Right cardiac atrium (tissue), 5 donors: ENCODE data around the gene KDM4F. TPM values are rescaled to one million over a fixed set of nuclear protein-coding genes. Genes with fewer than 3 reads are reported as not detected.

ENCODE experiments used
- ATAC-seq, 2 donors: fragments of 200-7000 bp; cut with Tn5 transposase; one replicate each; pipeline versions ENCODE4 v1.8.0 to v1.9.1; 2020; ENCODE audit warnings: moderate library complexity in 2 of 2, mild to moderate bottlenecking in 1 of 2
- DNase-seq, 3 donors: peaks; one replicate each; pipeline ENCODE4 v3.0.0-alpha.2; 2020
- H3K27ac ChIP-seq: one replicate; pipeline ENCODE4 v1.5.1; 2013; ENCODE audit warnings: mild to moderate bottlenecking, low read length, control low read depth, moderate library complexity
- H3K27me3 ChIP-seq: one replicate; pipeline ENCODE4 v1.6.1; 2013; ENCODE audit not compliant: control insufficient read depth, insufficient read depth
- H3K4me1 ChIP-seq: one replicate; pipeline ENCODE4 v1.6.1; 2013; ENCODE audit warnings: low read length; ENCODE audit not compliant: control insufficient read depth, insufficient read depth
- H3K4me3 ChIP-seq: one replicate; pipeline ENCODE4 v1.5.1; 2013; ENCODE audit warnings: low read length, control low read depth
- H3K9me3 ChIP-seq: one replicate; pipeline ENCODE4 v1.6.1; 2013; ENCODE audit warnings: low read length; ENCODE audit not compliant: control insufficient read depth
- WGBS: extraction: QIAGEN DNeasy Blood & Tissue Kit; methylation state at CpG from one replicate; pipeline ENCODE4 v1.1.7; 2013; 5-methylcytosine and 5-hydroxymethylcytosine counted together
- intact Hi-C, 4 donors: fragments of 100-400 bp; cut with DNase I; formaldehyde crosslinking; loops; one replicate each; pipeline versions ENCODE4 v1.11.0 to v1.14.0; 2022 to 2023
- polyA plus RNA-seq: library from polyadenylated mRNA; stranded (reverse); fragments of 200-250 nt; gene quantifications from one replicate; pipeline ENCODE4 v1.2.3, GENCODE V29; 2013
- total RNA-seq, 4 donors: library from RNA; stranded (reverse); fragmentation: NEBNext Ultra II Directional; extraction: Animal tissue kit (Norgen Biotek cat#: 25700); gene quantifications; one replicate each; pipeline ENCODE4 v1.2.1, GENCODE V29; 2021
- donor health status: healthy with polysubstance abuse.
- donor health status: DM: no; HTN: yes; CAD: no.
- donor health status: DM: no; HTN: no; CAD: no.
- donor health status: DM: no; HTN: yes; CAD: no; lungs with severe emphysema.
- donor health status: DM: yes; HTN: yes; CAD: no.

Gene KDM4F
- total and polyA plus RNA-seq, 5 donors: not detected

GRCh38 chr11:95065336-95065735 is 16.1 kb downstream of the KDM4F start:
- Histone ChIP-seq H3K27ac (no peak overlapping the region), H3K4me1 (no peaks in the 10 kb centered on the region), H3K27me3 (no peaks in the 10 kb centered on the region), H3K4me3 (no peak overlapping the region), H3K9me3 (no peaks in the 10 kb centered on the region)
- WGBS: 91% methylated on average over 1 of the region's 1 CpG
- DNase-seq: no peak
- ATAC-seq: no peak
- intact Hi-C loops: loop anchor here in 2 of 4 donors (5.0 to 10.0 kb wide), 2 partner anchors 82 to 699 kb away; no protein-coding TSS in a partner anchor

DNA sequence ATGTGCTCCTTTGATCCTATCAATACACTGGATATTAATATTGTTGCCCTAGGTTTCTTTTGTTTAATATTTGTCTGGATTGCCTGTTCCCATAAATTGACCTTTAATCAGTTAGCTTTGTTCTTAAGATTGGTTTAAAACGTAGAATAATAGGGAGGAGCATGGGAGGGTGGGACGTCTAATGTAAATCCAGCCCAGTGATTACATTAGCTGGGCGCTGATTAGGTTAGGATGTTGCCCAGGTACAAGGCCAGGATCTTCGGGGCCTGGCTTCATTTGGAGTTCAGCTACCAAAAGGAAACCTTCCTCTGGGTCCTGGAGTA is 17.5 kb downstream of the KDM4F start, which contains the start of gene SRSF8:
Gene SRSF8, plus strand, starts transcription at position 204 of the 323 bp plus-strand sequence. CDS start 308 bp downstream, outside the sequence.
- 0% methylated on average over 4 of the region's 4 CpGs for whole genome bisulfite sequencing
- no peak for ATAC-seq
- intact Hi-C loops: loop anchor here in 2 of 4 donors (5.0 to 10.0 kb wide), 2 partner anchors 81 to 698 kb away; no protein-coding TSS in a partner anchor

GRCh38 chr11:95067039-95067840 is 18.0 kb downstream of the KDM4F start:
- H3K4me1 ChIP-seq: no peaks in the 10 kb centered on the region
- intact Hi-C loops: loop anchor here in 2 of 4 donors (5.0 to 10.0 kb wide), 2 partner anchors 80 to 698 kb away; no protein-coding TSS in a partner anchor
- H3K4me3 ChIP-seq: peak overlapping the region; percentile 82
- peak overlapping the region; percentile 97 for H3K27ac ChIP-seq
- H3K9me3 ChIP-seq: no peaks in the 10 kb centered on the region
- ATAC-seq (peak; percentile 93 to 94), DNase-seq (peak; percentile 90 to 96 (median 95))
- WGBS: under 1% methylated on average over 98 of the region's 98 CpGs
- H3K27me3 ChIP-seq: no peaks in the 10 kb centered on the region

More for the DNA sequence above, 17.5 kb downstream of the KDM4F start, which contains the start of gene SRSF8:
- Histone ChIP-seq H3K9me3 (no peaks in the 10 kb centered on the region), H3K4me3 (peak within 1 kb of the TSS; percentile 82), H3K27me3 (no peaks in the 10 kb centered on the region), H3K27ac (peak within 1 kb of the TSS; percentile 97), H3K4me1 (no peaks in the 10 kb centered on the region)
- DNase-seq: no peak

DNA sequence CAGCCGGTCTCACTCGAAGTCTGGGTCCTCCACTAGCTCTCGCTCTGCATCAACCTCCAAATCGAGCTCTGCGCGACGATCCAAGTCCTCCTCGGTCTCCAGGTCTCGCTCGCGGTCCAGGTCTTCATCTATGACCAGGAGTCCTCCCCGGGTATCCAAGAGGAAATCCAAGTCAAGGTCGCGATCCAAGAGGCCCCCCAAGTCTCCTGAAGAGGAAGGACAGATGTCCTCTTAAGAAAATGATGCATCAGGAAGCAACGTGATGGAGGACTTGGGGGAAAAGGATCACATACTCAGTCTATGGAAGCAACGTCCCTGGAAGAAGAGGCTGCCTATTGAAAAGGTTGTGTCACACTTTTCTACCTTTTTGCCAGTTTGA is 18.6 kb downstream of the KDM4F start:
- WGBS: under 1% methylated on average over 16 of the region's 16 CpGs
- intact Hi-C loops: loop anchor here in 3 of 4 donors (2.0 to 10.0 kb wide), 3 partner anchors 79 to 697 kb away; no protein-coding TSS in a partner anchor
- Histone ChIP-seq H3K4me1 (no peaks in the 10 kb centered on the region), H3K4me3 (peak overlapping the region; percentile 82), H3K27me3 (no peaks in the 10 kb centered on the region), H3K27ac (peak overlapping the region; percentile 97), H3K9me3 (no peaks in the 10 kb centered on the region)
- no peak for DNase-seq
- peak in 1 of 2 donors; percentile 3 for ATAC-seq

GRCh38 chr11:95068549-95068948 is 19.3 kb downstream of the KDM4F start:
- DNase-seq: peak; percentile 76 to 89 (median 79)
- peak; percentile 90 to 93 for ATAC-seq
- H3K27me3 ChIP-seq: no peaks in the 10 kb centered on the region
- intact Hi-C loops: loop anchor here in 3 of 4 donors (2.0 to 10.0 kb wide), 3 partner anchors 79 to 696 kb away; no protein-coding TSS in a partner anchor
- no peak overlapping the region for H3K27ac ChIP-seq
- H3K9me3 ChIP-seq: no peaks in the 10 kb centered on the region
- WGBS: 2% methylated on average over 5 of the region's 5 CpGs
- H3K4me1 ChIP-seq: no peaks in the 10 kb centered on the region
- H3K4me3 ChIP-seq: peak overlapping the region; percentile 82

DNA sequence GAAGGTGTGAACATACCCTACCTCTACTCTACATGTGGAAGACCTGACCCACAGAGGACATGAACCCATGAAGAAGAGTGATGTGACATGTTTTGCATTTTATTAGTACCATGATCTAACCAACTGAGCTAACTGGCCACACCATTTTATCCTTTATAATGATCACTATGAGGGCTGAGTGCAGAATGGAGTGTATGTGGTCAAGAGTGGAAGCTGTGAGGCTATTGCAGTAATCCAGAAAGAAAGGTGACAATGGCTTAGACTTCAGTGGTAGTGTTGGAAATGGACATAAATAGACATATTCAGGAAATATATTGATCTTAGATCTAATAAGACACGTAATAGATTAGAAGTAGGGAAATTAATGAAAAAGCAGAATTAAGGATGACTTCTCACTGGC is 21.2 kb downstream of the KDM4F start:
- no peak overlapping the region for H3K27ac ChIP-seq
- intact Hi-C loops: no loop called here

GRCh38 chr11:95072948-95073347 is 23.7 kb downstream of the KDM4F start:
- Histone ChIP-seq H3K4me1 (peaks cover 6% of the 10 kb centered on the region), H3K27me3 (no peaks in the 10 kb centered on the region), H3K4me3 (no peak overlapping the region), H3K27ac (no peak overlapping the region), H3K9me3 (no peaks in the 10 kb centered on the region)
- DNase-seq: no peak
- no peak for ATAC-seq
- intact Hi-C loops: no loop called here

More for the DNA sequence above, 21.2 kb downstream of the KDM4F start:
- DNase-seq (no peak), ATAC-seq (no peak)
- Histone ChIP-seq H3K4me3 (no peak overlapping the region), H3K4me1 (peaks cover 6% of the 10 kb centered on the region), H3K9me3 (no peaks in the 10 kb centered on the region), H3K27me3 (no peaks in the 10 kb centered on the region)
- 92% methylated on average over 1 of the region's 1 CpG for WGBS

DNA sequence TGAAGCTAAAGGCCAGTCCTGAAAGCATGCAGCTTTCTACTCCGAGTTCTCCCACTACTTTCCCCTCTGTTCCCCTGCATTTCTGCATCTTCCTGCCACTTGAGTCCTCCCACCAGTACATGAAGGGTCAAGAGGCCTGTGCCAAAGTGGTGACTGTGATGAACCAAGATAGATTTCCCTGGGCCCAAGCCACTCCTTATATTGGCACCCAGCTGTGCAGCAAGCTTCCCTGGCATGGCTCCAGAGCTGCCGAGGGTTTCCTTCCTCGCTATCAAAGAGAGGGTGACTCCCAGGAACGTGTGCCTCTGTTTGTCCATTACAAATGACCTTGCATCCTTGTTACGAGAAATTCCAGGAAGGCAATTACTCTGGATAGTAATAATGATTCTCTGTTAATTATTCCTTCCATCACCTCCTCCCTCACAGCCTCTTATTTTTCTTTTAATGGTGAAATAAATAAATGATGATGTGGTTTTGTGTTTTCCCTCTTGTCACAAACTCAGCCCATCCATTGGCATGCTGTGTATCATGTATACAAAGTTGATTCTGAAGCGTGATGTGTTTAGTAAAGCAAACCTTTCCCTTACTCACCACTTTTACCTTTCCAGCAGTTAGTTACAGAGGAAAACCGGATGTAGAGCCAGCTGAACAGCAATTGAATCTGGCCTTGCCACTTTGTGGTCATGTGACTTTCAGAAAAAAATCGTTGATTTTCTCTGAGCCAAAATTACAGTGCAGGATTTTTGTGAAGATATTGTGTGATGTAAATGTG is 25.8 kb downstream of the KDM4F start:
- Histone ChIP-seq H3K4me1 (peaks cover 6% of the 10 kb centered on the region), H3K4me3 (no peak overlapping the region), H3K27ac (peak overlapping the region; percentile 28), H3K9me3 (no peaks in the 10 kb centered on the region), H3K27me3 (no peaks in the 10 kb centered on the region)
- intact Hi-C loops: no loop called here
- DNase-seq (peak; percentile 82 to 88 (median 87)), ATAC-seq (peak; percentile 83 to 90)
- WGBS: 23% methylated on average over 8 of the region's 8 CpGs

GRCh38 chr11:95076416-95076815 is 27.2 kb downstream of the KDM4F start:
- peak; percentile 41 to 59 for ATAC-seq
- 39% methylated on average over 1 of the region's 1 CpG for WGBS
- intact Hi-C loops: no loop called here
- H3K27ac ChIP-seq: no peak overlapping the region
- no peaks in the 10 kb centered on the region for H3K9me3 ChIP-seq
- peaks cover 6% of the 10 kb centered on the region for H3K4me1 ChIP-seq
- DNase-seq: peak in 1 of 3 donors; percentile 60
- no peaks in the 10 kb centered on the region for H3K27me3 ChIP-seq
- no peak overlapping the region for H3K4me3 ChIP-seq

DNA sequence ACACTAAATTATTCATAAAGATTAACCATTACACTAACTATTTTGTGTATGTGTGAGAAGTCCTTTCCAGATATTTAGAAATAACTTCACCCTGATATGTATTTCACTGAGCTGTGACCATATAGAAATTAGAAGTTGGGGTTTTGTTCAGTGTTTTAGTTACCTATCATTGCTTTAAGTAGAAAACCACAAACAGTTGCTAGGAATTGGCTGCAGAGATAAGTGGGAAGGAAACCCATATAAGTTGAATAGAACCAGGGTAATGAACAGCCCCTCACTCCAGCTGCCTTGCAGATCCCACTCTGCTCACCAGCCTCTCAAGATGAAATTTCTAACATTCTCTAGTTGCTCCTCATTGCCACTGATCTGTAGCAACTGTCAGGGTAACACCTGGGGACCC is 27.8 kb downstream of the KDM4F start:
- Histone ChIP-seq H3K27ac (no peak overlapping the region), H3K27me3 (no peaks in the 10 kb centered on the region)
- DNase-seq: no peak

GRCh38 chr11:95078526-95078925 is 29.3 kb downstream of the KDM4F start:
- 86% methylated on average over 1 of the region's 1 CpG for WGBS
- no peaks in the 10 kb centered on the region for H3K9me3 ChIP-seq
- no peak overlapping the region for H3K4me3 ChIP-seq
- ATAC-seq (no peak), DNase-seq (no peak)
- H3K4me1 ChIP-seq: peaks cover 9% of the 10 kb centered on the region
- H3K27me3 ChIP-seq: no peaks in the 10 kb centered on the region
- intact Hi-C loops: no loop called here
- no peak overlapping the region for H3K27ac ChIP-seq

More for the DNA sequence above, 27.8 kb downstream of the KDM4F start:
- H3K9me3 ChIP-seq: no peaks in the 10 kb centered on the region
- H3K4me3 ChIP-seq: no peak overlapping the region
- ATAC-seq: no peak
- peaks cover 6% of the 10 kb centered on the region for H3K4me1 ChIP-seq
- intact Hi-C loops: no loop called here
